ENCODE data around the gene VPS4B. TPM values are rescaled to one million over a fixed set of nuclear protein-coding genes. Genes with fewer than 3 reads are reported as not detected.
"Not testable (repeated sequence)": the region's sequence is repeated elsewhere in the genome, so short reads cannot be mapped to it uniquely, and the experiment has no call there.

VPS4B gene
- total RNA-seq, 1 experiment from 2014 or later, result 24.5 TPM

GRCh38 chr18:63368611-63369010 lies 53.7 kb downstream of the VPS4B start:
- no peak for DNase-seq
- Histone ChIP-seq H3K36me3 (replicated peaks; ENCODE audit: control insufficient read depth, insufficient read depth, low read length) (no peaks in the 10 kb centered on the region), H3K4me3 (ENCODE audit: insufficient read depth, low read depth, low read length) (no peak overlapping the region), H3K27me3 (ENCODE audit: control insufficient read depth, insufficient read depth, low read length) (no peaks in the 10 kb centered on the region)

GRCh38 chr18:63367053-63367953 lies 55.0 kb downstream of the VPS4B start, which contains the start of gene KDSR:
KDSR (minus strand) TSS chr18:63367206; CDS start chr18:63367118, 88 bp downstream.
- Histone ChIP-seq H3K36me3 (replicated peaks; ENCODE audit: control insufficient read depth, insufficient read depth, low read length) (peaks cover 3% of the 10 kb centered on the region), H3K27me3 (ENCODE audit: control insufficient read depth, insufficient read depth, low read length) (no peaks in the 10 kb centered on the region), H3K4me3 (ENCODE audit: insufficient read depth, low read depth, low read length) (peak within 1 kb of the TSS; percentile 86)
- peak; percentile 93 for DNase-seq

DNA sequence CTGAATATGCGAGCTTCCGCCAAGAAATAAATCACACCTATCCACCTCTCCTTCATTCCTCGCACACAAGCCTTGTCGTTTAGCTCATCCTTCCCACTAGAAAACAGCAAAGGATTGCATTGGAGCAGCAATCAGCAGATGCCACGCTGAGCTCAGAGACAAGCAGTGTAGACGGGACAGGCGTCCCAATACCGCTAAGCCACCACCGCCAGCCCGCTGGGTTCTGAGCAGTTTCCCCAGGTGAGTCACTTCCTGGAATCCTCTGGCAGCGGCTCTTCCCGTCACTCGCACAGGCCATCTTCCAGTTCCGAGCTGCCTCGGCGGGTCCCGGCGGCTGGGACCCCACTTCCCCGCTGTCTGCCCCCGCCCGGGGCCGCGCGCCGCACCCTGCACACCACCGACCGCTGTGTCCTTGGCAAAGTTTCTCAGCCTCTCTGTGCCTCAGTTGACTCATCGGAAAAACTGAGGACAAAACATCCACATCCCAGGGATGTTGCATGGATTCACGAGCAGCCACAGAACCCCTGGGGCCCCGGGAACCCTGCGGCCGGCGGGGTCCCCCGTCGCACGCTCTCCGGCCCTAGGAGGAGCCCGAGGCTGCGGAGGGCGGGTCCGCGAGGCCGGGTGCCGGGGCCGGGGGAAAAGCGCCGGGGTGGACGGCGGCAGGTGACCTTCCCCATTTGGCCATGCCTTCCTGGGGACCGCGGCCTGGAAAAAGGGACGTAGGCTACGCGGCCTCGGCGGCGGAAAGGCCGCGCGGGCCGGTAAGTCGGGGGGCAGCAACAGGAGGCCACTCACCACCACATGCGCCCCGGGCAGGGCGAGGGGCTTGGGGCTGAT lies 55.8 kb downstream of the VPS4B start:
- Histone ChIP-seq H3K4me3 (ENCODE audit: insufficient read depth, low read depth, low read length) (peak overlapping the region; percentile 86), H3K36me3 (replicated peaks; ENCODE audit: control insufficient read depth, insufficient read depth, low read length) (peaks cover 7% of the 10 kb centered on the region), H3K27me3 (ENCODE audit: control insufficient read depth, insufficient read depth, low read length) (no peaks in the 10 kb centered on the region)
- DNase-seq, result peak; percentile 82

DNA sequence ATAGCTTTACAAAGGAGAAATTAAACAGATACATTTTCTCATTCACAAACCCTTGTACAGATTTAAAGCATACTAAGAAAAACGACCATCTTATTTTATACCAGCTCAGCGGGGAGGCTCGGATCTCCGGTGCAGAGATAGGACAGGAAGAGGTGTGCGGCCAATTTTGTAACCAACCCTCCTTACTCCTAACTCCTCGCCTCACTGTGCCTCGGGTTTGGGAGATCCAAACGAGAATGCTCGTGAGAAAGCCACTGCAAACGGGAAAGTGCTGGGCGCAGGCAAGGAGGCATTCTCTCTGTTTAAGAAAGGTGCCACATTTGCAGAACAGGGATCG lies 56.4 kb downstream of the VPS4B start:
- H3K36me3 ChIP-seq (replicated peaks; ENCODE audit: control insufficient read depth, insufficient read depth, low read length), result peaks cover 7% of the 10 kb centered on the region
- peak; percentile 31 for DNase-seq
- no peaks in the 10 kb centered on the region for H3K27me3 ChIP-seq (ENCODE audit: control insufficient read depth, insufficient read depth, low read length)
- H3K4me3 ChIP-seq (ENCODE audit: insufficient read depth, low read depth, low read length), result peak overlapping the region; percentile 86

- H3K27me3 ChIP-seq (ENCODE audit: control insufficient read depth, insufficient read depth, low read length), result no peaks in the 10 kb centered on the region
- no peak overlapping the region for H3K4me3 ChIP-seq (ENCODE audit: insufficient read depth, low read depth, low read length)
- peaks cover 7% of the 10 kb centered on the region for H3K36me3 ChIP-seq (replicated peaks; ENCODE audit: control insufficient read depth, insufficient read depth, low read length)
- DNase-seq, result no peak
Observed at GRCh38 chr18:63363951-63364350, 58.3 kb downstream of the VPS4B start.

DNA sequence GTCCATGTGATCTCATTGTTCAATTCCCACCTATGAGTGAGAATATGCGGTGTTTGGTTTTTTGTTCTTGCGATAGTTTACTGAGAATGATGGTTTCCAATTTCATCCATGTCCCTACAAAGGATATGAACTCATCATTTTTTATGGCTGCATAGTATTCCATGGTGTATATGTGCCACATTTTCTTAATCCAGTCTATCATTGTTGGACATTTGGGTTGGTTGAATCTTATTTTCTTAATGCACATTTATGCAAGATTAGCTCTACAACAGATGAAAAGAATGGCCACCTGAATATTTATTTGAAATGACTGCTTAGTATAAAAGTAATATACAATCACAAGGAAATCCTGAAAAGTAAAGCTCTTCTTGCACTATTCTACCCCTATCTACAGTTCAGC lies 58.9 kb downstream of the VPS4B start:
- not testable (repeated sequence) for H3K4me3 ChIP-seq (ENCODE audit: insufficient read depth, low read depth, low read length); H3K27me3 ChIP-seq (ENCODE audit: control insufficient read depth, insufficient read depth, low read length); DNase-seq; H3K36me3 ChIP-seq (replicated peaks; ENCODE audit: control insufficient read depth, insufficient read depth, low read length)

DNA sequence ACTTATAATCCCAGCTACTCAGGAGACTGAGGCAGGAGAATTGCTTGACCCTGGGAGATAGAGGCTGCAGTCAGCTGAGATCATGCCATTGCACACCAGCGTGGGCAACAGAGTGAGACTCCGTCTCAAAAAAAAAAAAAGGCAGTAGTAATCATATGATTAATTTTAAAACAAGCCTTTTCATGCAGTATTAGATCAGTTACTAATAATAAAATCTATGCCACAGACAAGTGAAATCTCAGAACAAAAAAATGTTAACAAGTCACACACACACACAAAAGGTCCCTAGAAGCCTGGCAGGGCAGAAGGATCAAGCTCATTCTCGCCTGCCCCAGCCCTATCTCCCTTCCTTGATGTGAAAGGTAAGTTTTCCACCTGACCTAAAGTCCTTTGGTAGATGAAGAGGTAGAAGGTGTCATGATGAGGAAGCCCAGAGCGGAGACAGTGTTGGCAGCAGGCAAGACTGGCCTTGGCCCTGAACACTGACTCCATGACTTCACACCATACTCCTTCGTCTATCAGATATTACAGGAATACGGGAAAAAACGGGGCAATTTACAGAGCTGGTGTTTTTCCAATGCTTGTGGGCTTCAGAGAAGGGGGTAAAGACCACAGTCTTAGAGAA lies 65.9 kb downstream of the VPS4B start:
- Histone ChIP-seq H3K36me3 (replicated peaks; ENCODE audit: control insufficient read depth, insufficient read depth, low read length) (peaks cover 13% of the 10 kb centered on the region), H3K4me3 (ENCODE audit: insufficient read depth, low read depth, low read length) (no peak overlapping the region), H3K27me3 (ENCODE audit: control insufficient read depth, insufficient read depth, low read length) (no peaks in the 10 kb centered on the region)
- no peak for DNase-seq

GRCh38 chr18:63350230-63350629 lies 72.0 kb downstream of the VPS4B start:
- Histone ChIP-seq H3K4me3 (ENCODE audit: insufficient read depth, low read depth, low read length) (no peak overlapping the region), H3K27me3 (ENCODE audit: control insufficient read depth, insufficient read depth, low read length) (no peaks in the 10 kb centered on the region), H3K36me3 (replicated peaks; ENCODE audit: control insufficient read depth, insufficient read depth, low read length) (peaks cover 24% of the 10 kb centered on the region)
- DNase-seq, result no peak

- Histone ChIP-seq H3K36me3 (replicated peaks; ENCODE audit: control insufficient read depth, insufficient read depth, low read length) (peaks cover 19% of the 10 kb centered on the region), H3K4me3 (ENCODE audit: insufficient read depth, low read depth, low read length) (no peak overlapping the region)
- no peak for DNase-seq
Observed at GRCh38 chr18:63348508-63349136, 73.7 kb downstream of the VPS4B start.

DNA sequence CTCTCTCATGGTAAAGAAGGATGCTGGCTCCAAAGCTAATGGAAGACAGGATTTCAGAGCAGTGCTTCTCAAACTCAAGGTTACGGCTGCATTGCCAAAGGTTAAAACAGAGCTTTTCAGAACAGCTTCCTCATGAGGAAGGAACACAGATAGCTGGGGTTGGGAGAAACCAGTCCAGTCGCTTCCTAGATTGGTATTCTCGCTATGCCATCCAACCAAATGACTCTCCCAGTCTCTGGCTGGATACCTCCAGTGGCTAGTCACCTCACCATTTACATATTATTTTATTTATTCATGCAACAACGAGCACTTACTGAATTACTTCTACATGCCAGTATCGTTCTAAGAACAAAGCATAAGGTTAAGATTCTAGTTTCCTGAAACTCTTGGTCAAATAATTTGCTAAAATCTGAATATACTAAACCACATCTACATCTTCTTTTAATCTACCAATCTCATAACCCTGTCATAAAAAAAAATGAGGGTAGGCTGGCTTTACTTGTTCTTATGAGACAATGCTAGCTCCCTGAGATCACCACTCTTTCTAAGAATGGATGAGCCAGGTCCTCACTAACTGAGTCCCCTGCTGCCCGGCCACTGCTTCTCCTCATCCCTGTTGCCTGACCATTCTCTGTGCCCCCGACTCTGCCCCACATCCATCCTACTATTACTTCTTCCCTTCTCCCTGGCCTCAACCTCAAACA lies 75.6 kb downstream of the VPS4B start:
- Histone ChIP-seq H3K36me3 (replicated peaks; ENCODE audit: control insufficient read depth, insufficient read depth, low read length) (peaks cover 17% of the 10 kb centered on the region), H3K27me3 (ENCODE audit: control insufficient read depth, insufficient read depth, low read length) (no peaks in the 10 kb centered on the region), H3K4me3 (ENCODE audit: insufficient read depth, low read depth, low read length) (no peak overlapping the region)
- DNase-seq, result no peak

More at GRCh38 chr18:63348508-63349136, 73.7 kb downstream of the VPS4B start:
- H3K27me3 ChIP-seq (ENCODE audit: control insufficient read depth, insufficient read depth, low read length), result no peaks in the 10 kb centered on the region

DNA sequence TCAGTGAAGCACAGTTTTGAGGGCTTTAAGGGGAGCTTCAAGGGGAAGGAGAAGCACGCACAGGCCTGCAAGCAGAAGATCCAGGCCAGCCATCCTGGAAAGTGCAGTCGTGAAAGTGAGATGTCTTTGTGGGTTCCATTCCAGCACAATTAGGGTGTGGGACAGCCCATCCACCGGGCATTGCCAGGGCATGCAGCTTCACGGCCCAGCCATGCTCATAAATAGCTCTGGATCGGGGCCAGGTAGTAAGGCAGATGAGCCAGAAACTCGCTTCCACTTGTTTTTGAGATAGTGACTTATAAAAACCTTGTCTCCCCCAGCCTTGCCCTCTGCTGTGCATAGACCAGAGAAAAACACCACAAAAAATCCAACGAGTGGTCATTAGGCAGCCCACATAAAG lies 76.2 kb downstream of the VPS4B start:
- Histone ChIP-seq H3K27me3 (ENCODE audit: control insufficient read depth, insufficient read depth, low read length) (no peaks in the 10 kb centered on the region), H3K4me3 (ENCODE audit: insufficient read depth, low read depth, low read length) (no peak overlapping the region), H3K36me3 (replicated peaks; ENCODE audit: control insufficient read depth, insufficient read depth, low read length) (peaks cover 13% of the 10 kb centered on the region)
- no peak for DNase-seq

DNA sequence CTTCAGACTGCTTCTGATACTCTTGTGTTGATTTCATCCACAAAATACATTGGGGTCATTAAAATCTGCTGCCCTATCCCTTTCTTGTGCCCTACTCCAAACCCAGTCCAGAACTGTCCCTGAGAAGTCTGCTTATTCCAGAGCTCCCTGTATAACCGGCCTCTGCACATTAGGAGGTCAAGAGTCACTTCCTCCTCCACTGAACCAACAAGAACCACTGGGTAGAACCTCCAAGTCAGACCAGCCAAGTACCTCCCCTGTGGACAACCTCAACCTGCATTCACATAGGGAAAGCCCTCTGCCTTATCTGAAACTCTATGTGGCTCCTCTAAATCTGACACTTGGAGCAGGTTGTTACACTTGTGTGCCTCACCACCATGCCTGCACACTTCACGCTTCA lies 77.4 kb downstream of the VPS4B start:
- H3K27me3 ChIP-seq (ENCODE audit: control insufficient read depth, insufficient read depth, low read length), result no peaks in the 10 kb centered on the region
- H3K36me3 ChIP-seq (replicated peaks; ENCODE audit: control insufficient read depth, insufficient read depth, low read length), result peaks cover 12% of the 10 kb centered on the region
- no peak overlapping the region for H3K4me3 ChIP-seq (ENCODE audit: insufficient read depth, low read depth, low read length)
- DNase-seq, result no peak

DNA sequence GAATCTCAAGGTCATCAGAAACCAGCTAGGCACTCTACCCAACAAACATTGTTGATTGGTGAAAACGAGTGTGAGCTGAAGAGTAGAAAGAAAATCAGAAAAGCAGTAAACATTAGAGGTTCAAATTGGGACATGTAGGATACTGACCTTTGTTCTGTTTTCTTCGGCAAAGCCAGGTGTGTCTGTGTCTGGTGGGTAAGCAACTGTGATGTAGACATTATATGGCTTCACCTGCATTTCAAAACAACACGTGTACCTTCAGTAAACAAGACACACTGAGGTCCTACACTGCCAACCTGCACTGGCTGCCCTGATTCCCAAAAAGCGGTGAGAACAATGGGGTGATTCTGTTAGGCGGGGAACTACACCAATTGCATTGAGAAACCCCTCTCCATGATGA lies 78.0 kb downstream of the VPS4B start:
- H3K36me3 ChIP-seq (replicated peaks; ENCODE audit: control insufficient read depth, insufficient read depth, low read length), result peaks cover 8% of the 10 kb centered on the region
- no peak overlapping the region for H3K4me3 ChIP-seq (ENCODE audit: insufficient read depth, low read depth, low read length)
- H3K27me3 ChIP-seq (ENCODE audit: control insufficient read depth, insufficient read depth, low read length), result no peaks in the 10 kb centered on the region
- DNase-seq, result no peak

DNA sequence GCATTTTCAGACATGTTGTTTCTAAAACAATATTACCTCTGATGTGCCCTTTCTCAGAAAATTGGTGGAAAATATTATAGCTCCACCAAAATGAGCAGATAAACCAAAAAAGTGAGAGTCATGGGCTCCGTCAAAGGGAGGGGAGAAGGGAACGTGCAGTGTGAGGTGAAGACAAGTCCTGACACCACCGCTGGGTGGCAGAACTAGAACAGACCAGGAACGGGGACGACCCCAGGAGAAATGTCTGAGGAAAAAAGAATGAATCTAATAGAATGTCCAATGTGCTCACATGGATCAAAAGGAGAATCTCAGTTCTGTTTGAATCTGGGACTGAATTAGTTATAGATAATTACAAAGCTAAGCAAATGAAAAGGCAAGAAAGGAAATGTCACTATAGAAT lies 80.1 kb downstream of the VPS4B start:
- Histone ChIP-seq H3K36me3 (replicated peaks; ENCODE audit: control insufficient read depth, insufficient read depth, low read length) (peaks cover 6% of the 10 kb centered on the region), H3K4me3 (ENCODE audit: insufficient read depth, low read depth, low read length) (no peak overlapping the region), H3K27me3 (ENCODE audit: control insufficient read depth, insufficient read depth, low read length) (no peaks in the 10 kb centered on the region)
- DNase-seq, result peak; percentile 72
